Measurements from ENCODE around the gene SGIP1. TPM values are rescaled to one million over a fixed set of nuclear protein-coding genes. Genes with fewer than 3 reads are reported as not detected.

SGIP1 gene
- total and polyA plus RNA-seq, 2 of the 4 experiments (the other 2 are of a cell fraction) = 27.1 to 42.7 TPM

- H3K9me3 ChIP-seq (ENCODE audit: control insufficient read depth, insufficient read depth, low read length) = no peaks in the 10 kb centered on the region
- H3K4ac ChIP-seq (ENCODE audit: low read depth, low read length) = no peak overlapping the region
- H3K14ac ChIP-seq (replicated peaks; ENCODE audit: low read depth, low read length) = no peak overlapping the region
- TF ChIP-seq POLR2A (IDR thresholded peaks at IDR 0.05; ENCODE audit: low read depth, low read length) = no peak
- TF ChIP-seq FOS (IDR thresholded peaks at IDR 0.05; ENCODE audit: low read depth, low read length) = no peak
- TF ChIP-seq NFE2L2 (IDR thresholded peaks at IDR 0.05; ENCODE audit: low read depth, low read length) = no peak
- no peak for TF ChIP-seq CTCF (conservative IDR thresholded peaks at IDR 0.05; ENCODE audit: low read depth, low read length)
- no peak for TF ChIP-seq RAD21 (IDR thresholded peaks at IDR 0.05; ENCODE audit: low read length)
- TF ChIP-seq ELK1 (IDR thresholded peaks at IDR 0.05; ENCODE audit: borderline replicate concordance, low read depth, low read length) = no peak
- no peak for TF ChIP-seq RCOR1 (IDR thresholded peaks at IDR 0.05; ENCODE audit: insufficient replicate concordance, low read length)
- TF ChIP-seq RFX5 (IDR thresholded peaks at IDR 0.05; ENCODE audit: low read depth, low read length) = no peak
- TF ChIP-seq MAFK (IDR thresholded peaks at IDR 0.05; ENCODE audit: low read depth, low read length) = no peak
- no peak for TF ChIP-seq BHLHE40 (IDR thresholded peaks at IDR 0.05; ENCODE audit: low read depth, low read length)
- TF ChIP-seq CEBPB (IDR thresholded peaks at IDR 0.05; ENCODE audit: low read depth, low read length) = no peak
- TF ChIP-seq MAZ (IDR thresholded peaks at IDR 0.05; ENCODE audit: borderline replicate concordance, low read depth, low read length) = no peak
- TF ChIP-seq SMC3 (IDR thresholded peaks at IDR 0.05; ENCODE audit: low read depth, low read length) = no peak
- TF ChIP-seq CHD1 (IDR thresholded peaks at IDR 0.05; ENCODE audit: low read depth, low read length) = no peak
- no peak for TF ChIP-seq MXI1 (IDR thresholded peaks at IDR 0.05; ENCODE audit: borderline replicate concordance, low read depth, low read length)
- TF ChIP-seq, protein P1, sequence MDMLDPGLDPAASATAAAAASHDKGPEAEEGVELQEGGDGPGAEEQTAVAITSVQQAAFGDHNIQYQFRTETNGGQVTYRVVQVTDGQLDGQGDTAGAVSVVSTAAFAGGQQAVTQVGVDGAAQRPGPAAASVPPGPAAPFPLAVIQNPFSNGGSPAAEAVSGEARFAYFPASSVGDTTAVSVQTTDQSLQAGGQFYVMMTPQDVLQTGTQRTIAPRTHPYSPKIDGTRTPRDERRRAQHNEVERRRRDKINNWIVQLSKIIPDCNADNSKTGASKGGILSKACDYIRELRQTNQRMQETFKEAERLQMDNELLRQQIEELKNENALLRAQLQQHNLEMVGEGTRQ (IDR thresholded peaks at IDR 0.05; ENCODE audit: low read depth, low read length) = no peak
- H3K4me3 ChIP-seq (ENCODE audit: insufficient read depth, low read depth, low read length) = no peak overlapping the region
- H4K5ac ChIP-seq (ENCODE audit: low read depth, low read length) = no peak overlapping the region
- H3K9me1 ChIP-seq (ENCODE audit: insufficient read depth, low read length) = peaks cover 17% of the 10 kb centered on the region
- no peak overlapping the region for H2BK120ac ChIP-seq (ENCODE audit: low read depth, low read length)
- dilution Hi-C loops (cut with HindIII; ENCODE audit: low sequenced_read_pairs, unreplicated experiment) = no loop called here
- BruUV-seq (replicated peaks) = no TSS peak
- H3K27ac ChIP-seq (ENCODE audit: insufficient read depth, low read length) = no peak overlapping the region
- no peak overlapping the region for H3K56ac ChIP-seq (ENCODE audit: extremely low read depth, insufficient read depth, low read length)
- H3K79me1 ChIP-seq (ENCODE audit: low read depth in 1 of 2, low read length in 2 of 2) = peaks cover 11 to 54% of the 10 kb centered on the region in 2 experiments
- no peaks in the 10 kb centered on the region for H3K4me1 ChIP-seq (ENCODE audit: control insufficient read depth, insufficient read depth, low read length)
- H2AFZ ChIP-seq (replicated peaks; ENCODE audit: low read length, poor library complexity) = no peak overlapping the region
- H2BK15ac ChIP-seq (ENCODE audit: low read depth, low read length) = no peak overlapping the region
- H4K91ac ChIP-seq (ENCODE audit: insufficient read depth, low read depth, low read length) = no peak overlapping the region
- H4K20me1 ChIP-seq (ENCODE audit: insufficient read depth, low read length) = no peaks in the 10 kb centered on the region; the same call in 1 of the 2 replicates
- no peak overlapping the region for H2BK20ac ChIP-seq (ENCODE audit: low read depth, low read length)
- ChIA-PET POLR2A (ENCODE audit: unreplicated experiment) (no interaction called here), CTCF (interaction anchor here (0.6 kb wide), 1 partner anchor 176 kb away, joined by 3 read pairs; no protein-coding TSS in a partner anchor)
- H4K8ac ChIP-seq (ENCODE audit: low read depth in 2 of 2, low read length in 2 of 2) = no peak overlapping the region
- no peak overlapping the region for H3K18ac ChIP-seq (ENCODE audit: low read depth, low read length)
- no peak overlapping the region for H2BK5ac ChIP-seq (ENCODE audit: low read depth, low read length, poor library complexity, severe bottlenecking)
- no peaks in the 10 kb centered on the region for H3K27me3 ChIP-seq (ENCODE audit: control insufficient read depth, insufficient read depth, low read length)
- intact Hi-C loops (cut with micrococcal nuclease) = no loop called here
- DNase-seq = no peak
- H3K23ac ChIP-seq (ENCODE audit: low read depth, low read length) = no peak overlapping the region
- peaks cover 56% of the 10 kb centered on the region for H3K36me3 ChIP-seq (ENCODE audit: control insufficient read depth, insufficient read depth, low read length)
- no peak overlapping the region for H3K9ac ChIP-seq (ENCODE audit: low read depth, low read length)
- no peak overlapping the region for H2AK9ac ChIP-seq (replicated peaks; ENCODE audit: low read depth, low read length, poor library complexity)
- no peak overlapping the region for H2AK5ac ChIP-seq (ENCODE audit: low read depth, low read length)
- WGBS, 2 experiments (ENCODE audit: extremely low coverage in 2 of 2, insufficient read length in 1 of 2) = no CpG with 5 or more reads among the region's 3 CpGs
- ATAC-seq (ENCODE audit: low read depth) = no peak
- no peak overlapping the region for H3K4me2 ChIP-seq (ENCODE audit: low read depth, low read length)
- in situ Hi-C loops (cut with MboI; ENCODE audit: low sequenced_read_pairs) = no loop called here
Measured at GRCh38 chr1:66644331-66644730, 110.4 kb downstream of the SGIP1 start.

All from IMR-90 (cell line).